Activated T-cell treated with anti-CD3 and anti-CD28 coated beads for 4 hours (primary cell): ENCODE data around the gene STAM.
"Not testable (repeated sequence)": the region's sequence is repeated elsewhere in the genome, so short reads cannot be mapped to it uniquely, and the experiment has no call there.

ENCODE experiments used
- DNase-seq: peaks from one replicate; pipeline ENCODE4 v3.0.0-alpha.2; 2020

STAM gene

GRCh38 chr10:17682236-17682946, 38.4 kb downstream of the STAM start:
- no peak for DNase-seq

- DNase-seq: no peak
These were observed 39.6 kb downstream of the STAM start for GRCh38 chr10:17683541-17683940.

- DNase-seq: no peak
These were observed 40.6 kb downstream of the STAM start for GRCh38 chr10:17684537-17684936.

- no peak for DNase-seq
These were observed 41.4 kb downstream of the STAM start for GRCh38 chr10:17685233-17685840.

- DNase-seq: no peak
These were observed 43.3 kb downstream of the STAM start for GRCh38 chr10:17687117-17687831.

GRCh38 chr10:17689137-17689536, 45.2 kb downstream of the STAM start:
- DNase-seq: no peak

- no peak for DNase-seq
These were observed 49.1 kb downstream of the STAM start for GRCh38 chr10:17693009-17693408.

GRCh38 chr10:17698696-17699095, 54.7 kb downstream of the STAM start:
- no peak for DNase-seq

- no peak for DNase-seq
These were observed 57.4 kb downstream of the STAM start for GRCh38 chr10:17701301-17701700.

- DNase-seq: no peak
These were observed 59.8 kb downstream of the STAM start for GRCh38 chr10:17703706-17704105.

GRCh38 chr10:17708821-17709220, 64.9 kb downstream of the STAM start:
- no peak for DNase-seq

GRCh38 chr10:17709492-17709891, 65.5 kb downstream of the STAM start:
- no peak for DNase-seq

- DNase-seq: no peak
These were observed 66.2 kb downstream of the STAM start for GRCh38 chr10:17710181-17710580.

GRCh38 chr10:17712053-17712452, 68.1 kb downstream of the STAM start:
- no peak for DNase-seq

- no peak for DNase-seq
These were observed 68.9 kb downstream of the STAM start for GRCh38 chr10:17712717-17713471.

- DNase-seq: no peak
These were observed 69.8 kb downstream of the STAM start for GRCh38 chr10:17713758-17714157.

GRCh38 chr10:17716161-17716560, 72.2 kb downstream of the STAM start:
- no peak for DNase-seq

- DNase-seq: not testable (repeated sequence)
These were observed 78.5 kb downstream of the STAM start for GRCh38 chr10:17722317-17723014.

- no peak for DNase-seq
These were observed 81.8 kb downstream of the STAM start for GRCh38 chr10:17725703-17726102.

GRCh38 chr10:17729630-17730029, 85.7 kb downstream of the STAM start:
- no peak for DNase-seq

- DNase-seq: no peak
These were observed 86.7 kb downstream of the STAM start for GRCh38 chr10:17730667-17731066.

- no peak for DNase-seq
These were observed 87.5 kb downstream of the STAM start for GRCh38 chr10:17731331-17732020.
